Neural cell (in vitro differentiated cells): ENCODE data around the gene FMNL1. TPM values are rescaled to one million over a fixed set of nuclear protein-coding genes. Genes with fewer than 3 reads are reported as not detected.

ENCODE experiments used
- H2AFZ ChIP-seq: fragments of 200-600, 300-800 bp; sonication (generic), shearing (Covaris generic); 2 replicates; pipeline ENCODE4 v1.6.0; 2014; ENCODE audit warnings: low read depth, mild to moderate bottlenecking, antibody characterized with exemption, low read length, moderate library complexity
- H3F3A ChIP-seq: fragments of 200-600 bp; shearing (Covaris generic); 2 replicates; pipeline ENCODE4 v1.6.1; 2016; ENCODE audit warnings: mild to moderate bottlenecking, moderate library complexity, mixed read lengths, antibody characterized with exemption, low read length; ENCODE audit not compliant: insufficient read depth, poor library complexity, severe bottlenecking
- H3K27ac ChIP-seq: fragments of 200-600, 300-800 bp; sonication (generic), shearing (Covaris generic); 2 replicates; pipeline ENCODE4 v1.5.1; 2014; ENCODE audit warnings: mild to moderate bottlenecking, low read length, moderate library complexity
- H3K27me3 ChIP-seq: fragments of 300-800, 200-600 bp; sonication (generic), shearing (Covaris generic); 2 replicates; pipeline ENCODE4 v1.6.0; 2014; ENCODE audit warnings: mild to moderate bottlenecking, low read depth, low read length, moderate library complexity; ENCODE audit not compliant: insufficient read depth
- H3K36me3 ChIP-seq: fragments of 300-800, 200-600 bp; sonication (generic), shearing (Covaris generic); 2 replicates; pipeline ENCODE4 v1.5.1; 2014; ENCODE audit warnings: mild to moderate bottlenecking, antibody characterized with exemption, low read length, moderate library complexity; ENCODE audit not compliant: insufficient read depth
- H3K4me2 ChIP-seq: fragments of 300-800, 200-600 bp; sonication (generic), shearing (Covaris generic); 2 replicates; pipeline ENCODE4 v1.6.0; 2014; ENCODE audit warnings: mild to moderate bottlenecking, low read length
- H3K4me3 ChIP-seq: fragments of 300-800, 200-600 bp; sonication (generic), shearing (Covaris generic); 2 replicates; pipeline ENCODE4 v1.5.1; 2014; ENCODE audit warnings: mild to moderate bottlenecking, low read length, moderate library complexity
- H3K79me2 ChIP-seq: fragments of 200-600 bp; shearing (Covaris generic); replicated peaks from 2 replicates; pipeline ENCODE4 v1.6.0; 2014; ENCODE audit warnings: mild to moderate bottlenecking, low read length, moderate library complexity; ENCODE audit not compliant: insufficient read depth
- H3K9ac ChIP-seq: fragments of 300-800, 200-600 bp; sonication (generic), shearing (Covaris generic); 2 replicates; pipeline ENCODE4 v1.6.1; 2016; ENCODE audit warnings: mild to moderate bottlenecking, low read length, mixed read lengths
- H3K9me2 ChIP-seq: fragments of 200-600 bp; shearing (Covaris generic); 2 replicates; pipeline ENCODE4 v1.6.1; 2016; ENCODE audit warnings: mild to moderate bottlenecking, low read length, mixed read lengths; ENCODE audit not compliant: insufficient read depth
- H3K9me3 ChIP-seq: fragments of 200-600, 300-800 bp; sonication (generic), shearing (Covaris generic); 2 replicates; pipeline ENCODE4 v1.6.1; 2016; ENCODE audit warnings: mild to moderate bottlenecking, mixed run types, low read length, moderate library complexity, mixed read lengths
- H4K20me1 ChIP-seq: fragments of 200-600 bp; shearing (Covaris generic); 2 replicates; pipeline ENCODE4 v1.6.1; 2016; ENCODE audit warnings: mild to moderate bottlenecking, mixed run types; ENCODE audit not compliant: insufficient read depth
- EP300 ChIP-seq: fragments of 450-650 bp; conservative IDR thresholded peaks from 2 replicates; pipeline ENCODE4 v1.6.1; 2014; ENCODE audit warnings: antibody characterized with exemption, mild to moderate bottlenecking, moderate library complexity; ENCODE audit not compliant: poor library complexity, severe bottlenecking
- EZH2 ChIP-seq: fragments of 200-600, 300-800 bp; shearing (Covaris generic), sonication (generic); IDR thresholded peaks from 2 replicates; pipeline ENCODE4 v1.6.1; 2014; ENCODE audit warnings: antibody characterized with exemption, low read length, borderline replicate concordance, mild to moderate bottlenecking; ENCODE audit not compliant: insufficient read depth, poor library complexity, severe bottlenecking
- MXI1 ChIP-seq: fragments of 450-650 bp; conservative IDR thresholded peaks from 2 replicates; pipeline ENCODE4 v1.6.1; 2014; ENCODE audit warnings: antibody characterized with exemption, mild to moderate bottlenecking; ENCODE audit not compliant: poor library complexity, severe bottlenecking
- POLR2AphosphoS5 ChIP-seq: IDR thresholded peaks from 2 replicates; pipeline ENCODE4 v1.6.1; 2012
- RAD21 ChIP-seq: fragments of 450-650 bp; conservative IDR thresholded peaks from 2 replicates; pipeline ENCODE4 v1.6.1; 2014; ENCODE audit warnings: antibody characterized with exemption, mild to moderate bottlenecking, moderate library complexity
- SMC3 ChIP-seq: fragments of 450-650 bp; conservative IDR thresholded peaks from 2 replicates; pipeline ENCODE4 v1.6.1; 2014; ENCODE audit warnings: antibody characterized with exemption, mild to moderate bottlenecking, moderate library complexity; ENCODE audit not compliant: poor library complexity
- TAF1 ChIP-seq: IDR thresholded peaks from 2 replicates; pipeline ENCODE4 v1.6.1; 2012; ENCODE audit warnings: low read depth
- polyA plus RNA-seq: library from polyadenylated mRNA; depleted of rRNA; stranded (reverse); fragments of >200 nt; gene quantifications from 2 replicates; pipeline ENCODE4 v1.2.3, GENCODE V29; 2014
- TF ChIP-seq, protein P1 (sequence below): fragments of 450-650 bp; IDR thresholded peaks from 2 replicates; pipeline ENCODE4 v1.5.1; 2014; ENCODE audit warnings: antibody characterized with exemption, mild to moderate bottlenecking, moderate library complexity; ENCODE audit not compliant: poor library complexity, severe bottlenecking
- TF ChIP-seq, protein P2 (sequence below): IDR thresholded peaks from 2 replicates; pipeline ENCODE4 v1.6.1; 2012; ENCODE audit warnings: borderline replicate concordance

Gene FMNL1
- polyA plus RNA-seq, 1 donor from 2014 or later, result 5.6 TPM

DNA sequence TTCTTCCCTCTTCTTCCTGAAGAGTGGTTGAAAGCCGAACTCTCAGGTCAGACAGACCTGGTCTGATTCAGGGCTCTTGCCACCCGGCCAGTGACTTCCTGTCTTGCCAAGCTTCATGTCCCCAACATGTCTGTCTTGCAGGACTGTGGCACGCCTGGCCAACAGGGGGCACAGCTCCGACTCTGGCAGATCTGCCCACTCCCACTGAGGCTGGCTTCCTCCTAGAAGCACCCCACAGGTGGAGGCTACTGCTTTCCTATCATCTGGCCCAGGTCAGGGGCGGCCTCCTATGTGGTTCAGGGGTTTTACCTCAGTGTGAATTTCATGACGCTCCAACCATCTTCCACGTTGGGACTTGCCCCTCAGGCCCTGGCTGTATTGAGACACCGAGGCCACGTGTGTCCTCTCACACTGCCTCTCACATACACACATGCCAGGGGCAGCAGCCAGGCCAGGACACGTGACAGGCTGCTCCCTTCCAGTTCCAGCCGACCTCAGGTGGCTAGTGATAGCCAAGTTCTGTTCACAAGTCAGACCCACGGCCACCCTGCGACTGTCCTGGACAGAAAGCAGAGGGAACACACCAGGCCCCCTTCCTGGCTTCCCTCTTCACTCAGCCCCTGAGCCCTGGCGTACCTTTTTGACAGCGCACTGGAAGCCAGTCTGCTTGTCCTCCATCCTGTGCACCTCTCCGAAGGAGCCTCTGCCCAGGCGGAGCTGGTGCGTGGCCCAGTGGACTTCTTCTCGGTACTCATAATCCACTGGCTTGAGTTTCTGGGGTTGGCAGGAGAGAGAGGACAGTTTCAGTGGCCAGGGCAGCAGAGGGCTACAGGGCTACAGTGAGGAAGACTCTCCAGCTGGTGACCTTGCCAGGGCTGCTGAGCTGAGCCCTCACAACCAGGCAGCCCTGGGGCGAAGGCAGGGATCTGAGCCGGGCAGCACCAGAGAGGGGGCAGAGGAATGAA is 62.8 kb downstream of the FMNL1 start:
- Histone ChIP-seq H3K27me3 (no peaks in the 10 kb centered on the region), H3F3A (no peaks in the 10 kb centered on the region), H3K9me3 (no peaks in the 10 kb centered on the region), H3K27ac (no peak overlapping the region), H3K4me3 (no peak overlapping the region), H3K9ac (no peak overlapping the region), H3K79me2 (no peaks in the 10 kb centered on the region), H4K20me1 (no peaks in the 10 kb centered on the region), H3K9me2 (no peaks in the 10 kb centered on the region), H3K4me2 (no peak overlapping the region), H2AFZ (no peak overlapping the region), H3K36me3 (no peaks in the 10 kb centered on the region)
- TF ChIP-seq POLR2AphosphoS5 (no peak), EP300 (no peak), EZH2 (no peak)
- TF ChIP-seq, protein P1, sequence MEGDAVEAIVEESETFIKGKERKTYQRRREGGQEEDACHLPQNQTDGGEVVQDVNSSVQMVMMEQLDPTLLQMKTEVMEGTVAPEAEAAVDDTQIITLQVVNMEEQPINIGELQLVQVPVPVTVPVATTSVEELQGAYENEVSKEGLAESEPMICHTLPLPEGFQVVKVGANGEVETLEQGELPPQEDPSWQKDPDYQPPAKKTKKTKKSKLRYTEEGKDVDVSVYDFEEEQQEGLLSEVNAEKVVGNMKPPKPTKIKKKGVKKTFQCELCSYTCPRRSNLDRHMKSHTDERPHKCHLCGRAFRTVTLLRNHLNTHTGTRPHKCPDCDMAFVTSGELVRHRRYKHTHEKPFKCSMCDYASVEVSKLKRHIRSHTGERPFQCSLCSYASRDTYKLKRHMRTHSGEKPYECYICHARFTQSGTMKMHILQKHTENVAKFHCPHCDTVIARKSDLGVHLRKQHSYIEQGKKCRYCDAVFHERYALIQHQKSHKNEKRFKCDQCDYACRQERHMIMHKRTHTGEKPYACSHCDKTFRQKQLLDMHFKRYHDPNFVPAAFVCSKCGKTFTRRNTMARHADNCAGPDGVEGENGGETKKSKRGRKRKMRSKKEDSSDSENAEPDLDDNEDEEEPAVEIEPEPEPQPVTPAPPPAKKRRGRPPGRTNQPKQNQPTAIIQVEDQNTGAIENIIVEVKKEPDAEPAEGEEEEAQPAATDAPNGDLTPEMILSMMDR, result no peak

DNA sequence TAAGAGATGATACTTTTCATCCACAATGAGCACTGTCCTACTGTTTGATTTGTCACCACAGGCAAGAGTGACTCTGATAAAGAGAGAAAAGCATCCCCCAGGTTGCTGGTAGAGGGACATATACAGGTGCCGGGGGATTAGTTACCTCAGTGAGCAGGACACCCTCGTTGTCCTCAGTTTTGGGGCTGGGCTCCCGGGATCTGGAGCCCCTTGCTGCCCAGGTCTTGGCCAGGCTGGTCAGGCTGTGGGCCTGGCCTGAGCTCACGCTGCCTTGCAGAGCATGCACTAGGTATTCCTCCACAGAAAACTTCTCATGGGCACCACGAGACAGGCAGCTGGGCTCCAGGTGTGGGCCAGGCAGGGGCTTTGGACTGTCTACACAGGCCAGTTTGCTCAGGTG is 64.6 kb downstream of the FMNL1 start:
- Histone ChIP-seq H3K36me3 (no peaks in the 10 kb centered on the region), H3K27ac (no peak overlapping the region), H3K4me2 (no peak overlapping the region), H3K79me2 (no peaks in the 10 kb centered on the region), H3K9me3 (no peaks in the 10 kb centered on the region), H3K9ac (no peak overlapping the region), H4K20me1 (no peaks in the 10 kb centered on the region), H2AFZ (no peak overlapping the region), H3F3A (no peaks in the 10 kb centered on the region), H3K9me2 (no peaks in the 10 kb centered on the region), H3K27me3 (no peaks in the 10 kb centered on the region), H3K4me3 (no peak overlapping the region)
- TF ChIP-seq POLR2AphosphoS5 (no peak), RAD21 (no peak), EZH2 (no peak), TAF1 (no peak), EP300 (no peak), MXI1 (no peak), SMC3 (no peak)
- TF ChIP-seq, protein P2, sequence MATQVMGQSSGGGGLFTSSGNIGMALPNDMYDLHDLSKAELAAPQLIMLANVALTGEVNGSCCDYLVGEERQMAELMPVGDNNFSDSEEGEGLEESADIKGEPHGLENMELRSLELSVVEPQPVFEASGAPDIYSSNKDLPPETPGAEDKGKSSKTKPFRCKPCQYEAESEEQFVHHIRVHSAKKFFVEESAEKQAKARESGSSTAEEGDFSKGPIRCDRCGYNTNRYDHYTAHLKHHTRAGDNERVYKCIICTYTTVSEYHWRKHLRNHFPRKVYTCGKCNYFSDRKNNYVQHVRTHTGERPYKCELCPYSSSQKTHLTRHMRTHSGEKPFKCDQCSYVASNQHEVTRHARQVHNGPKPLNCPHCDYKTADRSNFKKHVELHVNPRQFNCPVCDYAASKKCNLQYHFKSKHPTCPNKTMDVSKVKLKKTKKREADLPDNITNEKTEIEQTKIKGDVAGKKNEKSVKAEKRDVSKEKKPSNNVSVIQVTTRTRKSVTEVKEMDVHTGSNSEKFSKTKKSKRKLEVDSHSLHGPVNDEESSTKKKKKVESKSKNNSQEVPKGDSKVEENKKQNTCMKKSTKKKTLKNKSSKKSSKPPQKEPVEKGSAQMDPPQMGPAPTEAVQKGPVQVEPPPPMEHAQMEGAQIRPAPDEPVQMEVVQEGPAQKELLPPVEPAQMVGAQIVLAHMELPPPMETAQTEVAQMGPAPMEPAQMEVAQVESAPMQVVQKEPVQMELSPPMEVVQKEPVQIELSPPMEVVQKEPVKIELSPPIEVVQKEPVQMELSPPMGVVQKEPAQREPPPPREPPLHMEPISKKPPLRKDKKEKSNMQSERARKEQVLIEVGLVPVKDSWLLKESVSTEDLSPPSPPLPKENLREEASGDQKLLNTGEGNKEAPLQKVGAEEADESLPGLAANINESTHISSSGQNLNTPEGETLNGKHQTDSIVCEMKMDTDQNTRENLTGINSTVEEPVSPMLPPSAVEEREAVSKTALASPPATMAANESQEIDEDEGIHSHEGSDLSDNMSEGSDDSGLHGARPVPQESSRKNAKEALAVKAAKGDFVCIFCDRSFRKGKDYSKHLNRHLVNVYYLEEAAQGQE, result no peak
- TF ChIP-seq, protein P1, result no peak
